Measurements from ENCODE around the gene MDK.

The MDK gene

DNA sequence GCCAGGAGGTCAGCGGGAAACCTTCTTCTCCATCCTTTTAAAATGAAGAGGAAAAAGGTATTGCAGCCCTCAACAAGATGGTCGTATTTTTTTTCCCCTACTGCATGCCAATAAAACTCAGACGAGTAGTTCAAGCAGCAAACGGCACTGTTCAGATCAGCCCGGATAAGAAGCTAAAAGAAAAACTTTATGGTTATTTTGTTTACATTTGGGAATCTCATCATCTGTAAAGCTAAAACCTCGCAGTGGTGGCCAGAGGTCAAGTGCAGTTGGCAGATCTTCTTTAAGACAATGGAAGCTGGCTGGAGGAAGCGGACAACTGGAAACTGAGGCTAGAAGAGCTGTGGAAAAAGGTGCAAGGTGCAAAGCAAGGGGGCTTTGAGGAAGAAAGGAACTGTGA is 41.1 kb downstream of the MDK start:
- H3K4me3 ChIP-seq (ENCODE audit: low read length): no peak overlapping the region
- no peak for DNase-seq (ENCODE audit: low read depth, low spot score)

DNA sequence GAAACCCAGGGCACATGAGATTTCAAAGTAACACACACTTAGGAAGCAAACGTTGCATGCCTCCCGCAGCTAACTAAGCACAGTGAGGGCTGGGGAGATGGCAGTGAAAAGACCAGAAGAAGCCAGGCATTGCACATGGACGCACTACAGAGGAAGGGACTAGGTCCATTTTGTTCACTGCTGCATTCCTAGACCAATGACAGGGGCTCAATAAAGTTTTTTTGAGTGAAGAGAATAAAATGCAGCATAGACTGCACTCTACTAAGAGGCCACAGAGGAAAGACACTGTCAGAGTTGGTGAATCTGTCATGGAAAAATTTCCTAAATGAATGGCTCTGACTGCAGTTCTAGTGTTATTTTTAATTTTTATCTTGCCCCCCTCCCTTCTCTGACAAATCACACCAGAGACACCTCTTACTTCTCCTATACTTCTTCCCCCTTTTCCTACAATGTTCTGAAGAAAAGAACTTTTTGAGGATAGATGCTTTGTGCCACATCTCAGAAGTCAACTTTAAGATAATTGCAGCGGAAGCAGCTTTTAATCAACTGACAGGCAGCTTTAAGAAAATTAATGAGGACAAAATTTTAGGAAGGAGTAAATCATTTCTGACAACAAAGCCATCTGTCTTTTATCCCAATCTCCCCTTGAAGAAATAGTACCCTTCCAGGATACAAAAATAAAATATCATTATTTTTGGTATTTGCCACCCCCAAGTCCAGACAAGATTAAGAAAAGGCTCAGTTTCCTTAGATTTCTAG is 44.9 kb downstream of the MDK start:
- no peak overlapping the region for H3K4me3 ChIP-seq (ENCODE audit: low read length)
- no peak for DNase-seq (ENCODE audit: low read depth, low spot score)

GRCh38 chr11:46427364-46427763 is 45.9 kb downstream of the MDK start:
- no peak for DNase-seq (ENCODE audit: low read depth, low spot score)

GRCh38 chr11:46429717-46430116 is 48.2 kb downstream of the MDK start:
- DNase-seq (ENCODE audit: low read depth, low spot score): no peak

More at GRCh38 chr11:46427364-46427763, 45.9 kb downstream of the MDK start:
- H3K4me3 ChIP-seq (ENCODE audit: low read length): no peak overlapping the region

DNA sequence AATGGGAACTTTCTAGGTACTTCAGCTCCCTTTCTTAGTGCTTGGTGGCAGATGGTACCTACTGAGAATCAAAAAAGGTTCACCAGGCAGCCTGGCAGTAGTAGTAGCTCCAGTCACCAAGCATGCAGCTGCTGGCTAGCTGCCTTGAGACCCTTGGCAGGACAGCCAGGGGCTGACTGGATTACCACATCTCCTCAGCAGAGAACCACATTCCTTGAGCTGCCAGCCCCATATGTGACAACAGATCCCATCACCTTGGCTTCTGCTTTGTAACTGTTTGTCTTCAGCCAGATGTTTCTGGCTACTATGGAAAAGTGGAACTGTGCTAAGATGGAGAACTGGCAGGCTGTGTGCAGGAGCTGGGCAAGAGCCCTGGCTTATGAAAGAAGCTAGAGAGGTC is 49.7 kb downstream of the MDK start:
- no peak for DNase-seq (ENCODE audit: low read depth, low spot score)
- no peak overlapping the region for H3K4me3 ChIP-seq (ENCODE audit: low read length)

More at GRCh38 chr11:46429717-46430116, 48.2 kb downstream of the MDK start:
- no peak overlapping the region for H3K4me3 ChIP-seq (ENCODE audit: low read length)
